Stomach (tissue), 4 donors: Measurements from ENCODE around the gene MCL1.

Experiments
- CTCF ChIP-seq, 7 experiments: fragments of 450-650 bp in 4 of 7; fragments of 200-600 bp in 3 of 7; sonication (generic) in 3 of 7; IDR thresholded peaks; one replicate each; pipeline ENCODE4 v1.5.1; 2016 to 2019; ENCODE audit warnings: antibody characterized with exemption in 7 of 7, control low read depth in 2 of 7, mild to moderate bottlenecking in 1 of 7
- EP300 ChIP-seq: sonication (generic); formaldehyde crosslinking; IDR thresholded peaks from one replicate; pipeline ENCODE4 v1.6.1; 2017; ENCODE audit warnings: antibody characterized with exemption
- POLR2A ChIP-seq, 4 donors: fragments of 450-650 bp; IDR thresholded peaks; one replicate each; pipeline ENCODE4 v1.6.1; 2016; ENCODE audit warnings: antibody characterized with exemption in 4 of 4, control low read depth in 2 of 4, mild to moderate bottlenecking in 1 of 4, moderate library complexity in 1 of 4
- POLR2AphosphoS5 ChIP-seq, 3 donors: sonication (generic); formaldehyde crosslinking; IDR thresholded peaks; one replicate each; pipeline ENCODE4 v1.6.1; 2016; ENCODE audit warnings: antibody characterized with exemption in 3 of 3

GRCh38 chr1:150603711-150604110 lies 24.3 kb upstream of the MCL1 start:
- no peak for TF ChIP-seq CTCF (IDR thresholded peaks at IDR 0.05)
- TF ChIP-seq POLR2A (IDR thresholded peaks at IDR 0.05): no peak
- TF ChIP-seq EP300: no peak
- TF ChIP-seq POLR2AphosphoS5 (IDR thresholded peaks at IDR 0.05): no peak
